ENCODE results near the gene GJD3.

DNA sequence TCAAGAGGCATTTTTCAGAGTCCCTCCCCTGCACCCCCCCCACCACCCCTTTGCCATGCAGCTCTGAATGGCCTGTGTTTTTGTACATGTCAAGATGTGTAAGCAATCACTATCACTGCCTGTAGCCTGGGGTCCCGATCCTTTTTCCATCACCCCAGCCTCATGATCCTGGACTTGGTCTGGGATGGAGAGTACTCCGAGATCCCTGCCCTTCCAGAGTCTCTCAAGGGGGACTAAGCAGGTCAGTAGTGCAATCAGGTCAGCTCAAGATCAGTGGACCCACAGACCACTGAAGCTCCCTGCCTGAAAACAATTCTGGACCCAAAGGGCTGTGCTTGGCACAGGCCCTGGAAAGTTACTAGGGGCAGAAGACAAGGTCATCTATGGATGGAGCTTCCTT is 7.5 kb upstream of the GJD3 start:
- no peak for TF ChIP-seq EZH2 (IDR thresholded peaks at IDR 0.05; ENCODE audit: borderline replicate concordance, low read length)
- TF ChIP-seq, protein P1, sequence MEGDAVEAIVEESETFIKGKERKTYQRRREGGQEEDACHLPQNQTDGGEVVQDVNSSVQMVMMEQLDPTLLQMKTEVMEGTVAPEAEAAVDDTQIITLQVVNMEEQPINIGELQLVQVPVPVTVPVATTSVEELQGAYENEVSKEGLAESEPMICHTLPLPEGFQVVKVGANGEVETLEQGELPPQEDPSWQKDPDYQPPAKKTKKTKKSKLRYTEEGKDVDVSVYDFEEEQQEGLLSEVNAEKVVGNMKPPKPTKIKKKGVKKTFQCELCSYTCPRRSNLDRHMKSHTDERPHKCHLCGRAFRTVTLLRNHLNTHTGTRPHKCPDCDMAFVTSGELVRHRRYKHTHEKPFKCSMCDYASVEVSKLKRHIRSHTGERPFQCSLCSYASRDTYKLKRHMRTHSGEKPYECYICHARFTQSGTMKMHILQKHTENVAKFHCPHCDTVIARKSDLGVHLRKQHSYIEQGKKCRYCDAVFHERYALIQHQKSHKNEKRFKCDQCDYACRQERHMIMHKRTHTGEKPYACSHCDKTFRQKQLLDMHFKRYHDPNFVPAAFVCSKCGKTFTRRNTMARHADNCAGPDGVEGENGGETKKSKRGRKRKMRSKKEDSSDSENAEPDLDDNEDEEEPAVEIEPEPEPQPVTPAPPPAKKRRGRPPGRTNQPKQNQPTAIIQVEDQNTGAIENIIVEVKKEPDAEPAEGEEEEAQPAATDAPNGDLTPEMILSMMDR (conservative IDR thresholded peaks at IDR 0.05 in 1 of 2, IDR thresholded peaks at IDR 0.05 in 1 of 2; ENCODE audit: extremely low read depth in 1 of 2, insufficient read depth in 1 of 2, low read depth in 1 of 2, low read length in 2 of 2): no peak

Measured in mammary epithelial cell (primary cell).